Cerebellar nuclear complex (tissue), 1 donor: Measurements from ENCODE around the gene SART3.
"Not testable (repeated sequence)": the region's sequence is repeated elsewhere in the genome, so short reads cannot be mapped to it uniquely, and the experiment has no call there.

Experiments
- DNase-seq, 2 experiments: peaks; one replicate each; lab custom pipeline; 2025; lab: John Stamatoyannopoulos, UW

SART3 gene

GRCh38 chr12:108580531-108580930, 19.6 kb upstream of the SART3 start:
- DNase-seq = no peak

GRCh38 chr12:108578813-108579212, 17.8 kb upstream of the SART3 start:
- no peak for DNase-seq

- DNase-seq = no peak
These were observed 17.3 kb upstream of the SART3 start for GRCh38 chr12:108578264-108578663.

- no peak for DNase-seq
These were observed 16.5 kb upstream of the SART3 start for GRCh38 chr12:108577458-108577857.

- DNase-seq = no peak
These were observed 15.8 kb upstream of the SART3 start for GRCh38 chr12:108576660-108577234.

- DNase-seq = no peak
These were observed 14.4 kb upstream of the SART3 start for GRCh38 chr12:108575199-108575912.

- DNase-seq = not testable (repeated sequence)
These were observed 13.3 kb upstream of the SART3 start for GRCh38 chr12:108574276-108574675.

GRCh38 chr12:108573317-108573716, 12.3 kb upstream of the SART3 start:
- no peak for DNase-seq

- no peak for DNase-seq
These were observed 11.3 kb upstream of the SART3 start for GRCh38 chr12:108572166-108572790.

GRCh38 chr12:108571609-108572165, 10.7 kb upstream of the SART3 start:
- DNase-seq = no peak

- DNase-seq = no peak
These were observed 10.0 kb upstream of the SART3 start for GRCh38 chr12:108570743-108571608.

GRCh38 chr12:108568338-108569154, 7.6 kb upstream of the SART3 start:
- DNase-seq = no peak

- DNase-seq = no peak
These were observed 6.7 kb upstream of the SART3 start for GRCh38 chr12:108567406-108568337.

- no peak for DNase-seq
These were observed 5.5 kb upstream of the SART3 start for GRCh38 chr12:108566452-108566851.

- no peak for DNase-seq
These were observed 5.0 kb upstream of the SART3 start for GRCh38 chr12:108565976-108566375.

GRCh38 chr12:108565146-108565545, 4.2 kb upstream of the SART3 start:
- DNase-seq = no peak

- no peak for DNase-seq
These were observed 3.8 kb upstream of the SART3 start for GRCh38 chr12:108564724-108565123.

- no peak for DNase-seq
These were observed 2.8 kb upstream of the SART3 start for GRCh38 chr12:108563804-108564151.

GRCh38 chr12:108563136-108563803, 2.3 kb upstream of the SART3 start:
- no peak for DNase-seq
